GM19372 (cell line): ENCODE measurements around the gene CDKAL1.

Source experiments
- ATAC-seq: cut with Tn5 transposase; IDR thresholded peaks from one replicate; pipeline ENCODE4 v1.9.1; 2021; ENCODE audit warnings: mild to moderate bottlenecking, low read depth, moderate library complexity; ENCODE audit not compliant: unreplicated experiment

Gene CDKAL1

GRCh38 chr6:21110684-21111083 lies 576.4 kb downstream of the CDKAL1 start:
- no peak for ATAC-seq

- ATAC-seq, result no peak
These were observed 577.0 kb downstream of the CDKAL1 start for GRCh38 chr6:21111093-21111725.

GRCh38 chr6:21115111-21115510 lies 580.9 kb downstream of the CDKAL1 start:
- ATAC-seq, result no peak

- ATAC-seq, result no peak
These were observed 582.5 kb downstream of the CDKAL1 start for GRCh38 chr6:21116736-21117135.

- no peak for ATAC-seq
These were observed 584.0 kb downstream of the CDKAL1 start for GRCh38 chr6:21118216-21118780.

- no peak for ATAC-seq
These were observed 587.4 kb downstream of the CDKAL1 start for GRCh38 chr6:21121636-21122136.

GRCh38 chr6:21123507-21124436 lies 589.5 kb downstream of the CDKAL1 start:
- no peak for ATAC-seq

GRCh38 chr6:21128601-21129000 lies 594.3 kb downstream of the CDKAL1 start:
- ATAC-seq, result no peak

GRCh38 chr6:21131406-21131805 lies 597.1 kb downstream of the CDKAL1 start:
- no peak for ATAC-seq

GRCh38 chr6:21132446-21132845 lies 598.2 kb downstream of the CDKAL1 start:
- no peak for ATAC-seq

- ATAC-seq, result no peak
These were observed 598.9 kb downstream of the CDKAL1 start for GRCh38 chr6:21132856-21133838.

- ATAC-seq, result no peak
These were observed 599.6 kb downstream of the CDKAL1 start for GRCh38 chr6:21133901-21134300.

GRCh38 chr6:21134356-21134755 lies 600.1 kb downstream of the CDKAL1 start:
- no peak for ATAC-seq

GRCh38 chr6:21135484-21136013 lies 601.3 kb downstream of the CDKAL1 start:
- ATAC-seq, result no peak

- ATAC-seq, result no peak
These were observed 603.6 kb downstream of the CDKAL1 start for GRCh38 chr6:21137700-21138335.

GRCh38 chr6:21138336-21139069 lies 604.2 kb downstream of the CDKAL1 start:
- ATAC-seq, result no peak

- ATAC-seq, result no peak
These were observed 606.7 kb downstream of the CDKAL1 start for GRCh38 chr6:21140966-21141365.

- no peak for ATAC-seq
These were observed 607.5 kb downstream of the CDKAL1 start for GRCh38 chr6:21141616-21142303.
